ENCODE data around the gene SHISA5. TPM values are rescaled to one million over a fixed set of nuclear protein-coding genes. Genes with fewer than 3 reads are reported as not detected.

Gene SHISA5
- total RNA-seq, 1 experiment from 2014 or later: 226 TPM

GRCh38 chr3:48430708-48431101, 73.3 kb downstream of the SHISA5 start:
- Histone ChIP-seq H3K9me3 (no peaks in the 10 kb centered on the region), H3K36me3 (ENCODE audit: control insufficient read depth, insufficient read depth, low read length) (peaks cover 6% of the 10 kb centered on the region), H3K27me3 (replicated peaks; ENCODE audit: control insufficient read depth, insufficient read depth, low read length) (no peaks in the 10 kb centered on the region), H3K4me3 (ENCODE audit: low read depth, low read length) (peak overlapping the region; percentile 84), H3K4me1 (peaks cover 77% of the 10 kb centered on the region)
- ChIA-PET CTCF (interaction anchor here (1.6 kb wide), 1 partner anchor 30 kb away, joined by 8 read pairs; no protein-coding TSS in a partner anchor), POLR2A (interaction anchor here (0.6 to 2.8 kb wide), 4 partner anchors 9 to 286 kb away, joined by 3 to 12 read pairs (median 6); partner anchors contain the start of genes ATRIP, CCDC51, IP6K2 and TMA7)
- H3K27ac Mint-ChIP-seq (ENCODE audit: unreplicated experiment): no peak overlapping the region
- H3K27me3 Mint-ChIP-seq (ENCODE audit: insufficient read depth, unreplicated experiment): no peaks in the 10 kb centered on the region
- H3K4me3 Mint-ChIP-seq (ENCODE audit: unreplicated experiment): peak overlapping the region; percentile 98
- no peak for DNase-seq
- TF ChIP-seq CTCF (IDR thresholded peaks at IDR 0.05; ENCODE audit: insufficient read depth in 1 of 2, low read depth in 1 of 2, low read length in 1 of 2, severe bottlenecking in 1 of 2, unreplicated experiment in 1 of 2): no peak
- peaks cover 52% of the 10 kb centered on the region for H3K4me1 Mint-ChIP-seq (ENCODE audit: low read depth, unreplicated experiment)
- H3K9me3 Mint-ChIP-seq (ENCODE audit: unreplicated experiment): no peaks in the 10 kb centered on the region
- BruUV-seq (replicated peaks): no TSS peak
- intact Hi-C loops (cut with micrococcal nuclease; ENCODE audit: unreplicated experiment): loop anchor here (1.0 kb wide), 1 partner anchor 198 kb away; no protein-coding TSS in a partner anchor
- H3K36me3 Mint-ChIP-seq (ENCODE audit: insufficient read depth, unreplicated experiment): peaks cover 75% of the 10 kb centered on the region

GRCh38 chr3:48429960-48430707, 73.8 kb downstream of the SHISA5 start, which contains the start of gene PLXNB1:
PLXNB1 (minus strand) TSS chr3:48430086; CDS start chr3:48424611, 5,475 bp downstream.
- intact Hi-C loops (cut with micrococcal nuclease; ENCODE audit: unreplicated experiment): loop anchor here (1.0 kb wide), 1 partner anchor 198 kb away; no protein-coding TSS in a partner anchor
- peaks cover 6% of the 10 kb centered on the region for H3K36me3 ChIP-seq (ENCODE audit: control insufficient read depth, insufficient read depth, low read length)
- H3K27me3 ChIP-seq (replicated peaks; ENCODE audit: control insufficient read depth, insufficient read depth, low read length): no peaks in the 10 kb centered on the region
- DNase-seq: peak; percentile 93 to 96
- H3K9me3 ChIP-seq: no peaks in the 10 kb centered on the region
- peaks cover 72% of the 10 kb centered on the region for H3K4me1 ChIP-seq
- peaks cover 56% of the 10 kb centered on the region for H3K4me1 Mint-ChIP-seq (ENCODE audit: low read depth, unreplicated experiment)
- H3K27ac Mint-ChIP-seq (ENCODE audit: unreplicated experiment): no peak within 1 kb of the TSS
- H3K4me3 ChIP-seq (ENCODE audit: low read depth, low read length): peak within 1 kb of the TSS; percentile 84
- peaks cover 79% of the 10 kb centered on the region for H3K36me3 Mint-ChIP-seq (ENCODE audit: insufficient read depth, unreplicated experiment)
- no peaks in the 10 kb centered on the region for H3K27me3 Mint-ChIP-seq (ENCODE audit: insufficient read depth, unreplicated experiment)
- H3K4me3 Mint-ChIP-seq (ENCODE audit: unreplicated experiment): peak within 1 kb of the TSS; percentile 98
- no peak for TF ChIP-seq CTCF (IDR thresholded peaks at IDR 0.05; ENCODE audit: insufficient read depth in 1 of 2, low read depth in 1 of 2, low read length in 1 of 2, severe bottlenecking in 1 of 2, unreplicated experiment in 1 of 2)
- H3K9me3 Mint-ChIP-seq (ENCODE audit: unreplicated experiment): no peaks in the 10 kb centered on the region
- CTCF ChIA-PET: interaction anchor here (1.6 kb wide), 1 partner anchor 29 kb away, joined by 8 read pairs; no protein-coding TSS in a partner anchor
- POLR2A ChIA-PET: interaction anchor here (1.2 to 2.8 kb wide), 2 partner anchors 10 to 242 kb away, joined by 3 to 12 read pairs; partner anchors contain the start of genes CCDC51, CDC25A and TMA7
- TSS peak; percentile 33 for BruUV-seq (replicated peaks)

DNA sequence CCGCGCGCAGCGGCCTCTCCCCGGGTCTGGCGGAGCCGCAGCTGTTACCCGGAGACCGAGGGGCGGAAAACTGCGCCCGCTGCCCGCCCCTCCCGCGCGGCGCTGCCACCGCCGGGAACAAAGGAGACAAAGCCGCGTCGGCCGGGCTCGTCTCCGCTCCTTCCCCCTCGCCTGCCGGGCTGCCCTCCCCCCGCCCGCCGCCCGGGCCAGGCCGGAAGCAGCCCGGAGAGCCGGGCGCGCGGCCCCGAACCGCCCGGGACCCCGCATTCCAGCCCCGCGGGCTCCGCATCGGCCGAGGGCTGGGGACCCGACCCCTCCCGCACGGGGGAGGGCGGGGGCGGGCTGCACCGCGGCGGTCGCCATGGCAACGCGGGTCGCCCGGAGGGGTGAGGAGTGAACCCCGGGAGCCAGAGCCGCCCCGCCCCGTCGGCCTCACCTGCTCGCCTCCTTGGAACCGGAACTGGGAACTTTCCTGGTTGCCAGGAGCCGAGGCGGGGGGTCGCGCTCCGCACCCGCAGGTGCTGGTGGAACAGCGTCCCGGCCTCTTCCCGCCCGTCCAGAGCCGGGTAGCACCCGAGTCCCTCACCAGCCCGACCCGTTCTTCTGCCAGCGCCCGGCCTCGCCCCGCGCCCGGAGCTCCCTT, 74.5 kb downstream of the SHISA5 start:
- ChIA-PET CTCF (interaction anchor here (1.9 kb wide), 1 partner anchor 29 kb away, joined by 15 read pairs; no protein-coding TSS in a partner anchor), POLR2A (interaction anchor here (1.2 to 2.8 kb wide), 3 partner anchors 10 to 241 kb away, joined by 3 to 12 read pairs (median 4); partner anchors contain the start of genes ATRIP, CCDC51, CDC25A and TMA7)
- Mint-ChIP-seq H3K4me1 (ENCODE audit: low read depth, unreplicated experiment) (peaks cover 52% of the 10 kb centered on the region), H3K36me3 (ENCODE audit: insufficient read depth, unreplicated experiment) (peaks cover 75% of the 10 kb centered on the region), H3K9me3 (ENCODE audit: unreplicated experiment) (no peaks in the 10 kb centered on the region), H3K4me3 (ENCODE audit: unreplicated experiment) (peak overlapping the region; percentile 98), H3K27ac (ENCODE audit: unreplicated experiment) (no peak overlapping the region), H3K27me3 (ENCODE audit: insufficient read depth, unreplicated experiment) (no peaks in the 10 kb centered on the region)
- Histone ChIP-seq H3K4me1 (peaks cover 65% of the 10 kb centered on the region), H3K9me3 (no peaks in the 10 kb centered on the region), H3K27me3 (replicated peaks; ENCODE audit: control insufficient read depth, insufficient read depth, low read length) (no peaks in the 10 kb centered on the region), H3K4me3 (ENCODE audit: low read depth, low read length) (peak overlapping the region; percentile 84), H3K36me3 (ENCODE audit: control insufficient read depth, insufficient read depth, low read length) (peaks cover 6% of the 10 kb centered on the region)
- TF ChIP-seq CTCF (IDR thresholded peaks at IDR 0.05; ENCODE audit: insufficient read depth in 1 of 2, low read depth in 1 of 2, low read length in 1 of 2, severe bottlenecking in 1 of 2, unreplicated experiment in 1 of 2): no peak
- no TSS peak for BruUV-seq (replicated peaks)
- intact Hi-C loops (cut with micrococcal nuclease; ENCODE audit: unreplicated experiment): no loop called here
- peak; percentile 87 for DNase-seq
